Hepatocyte (in vitro differentiated cells): ENCODE data around the gene CTDSP2. TPM values are rescaled to one million over a fixed set of nuclear protein-coding genes. Genes with fewer than 3 reads are reported as not detected.

Source experiments
- DNase-seq: peaks from one replicate; pipeline ENCODE4 v3.0.0-alpha.2; 2016; ENCODE audit warnings: low spot score
- H2AFZ ChIP-seq: fragments of 200-600 bp; sonication (generic); 2 replicates; pipeline ENCODE4 v1.6.0; 2016; ENCODE audit warnings: antibody characterized with exemption, mild to moderate bottlenecking
- H3K27ac ChIP-seq: fragments of 200-600 bp; sonication (generic); 2 replicates; pipeline ENCODE4 v1.5.1; 2016; ENCODE audit warnings: mild to moderate bottlenecking
- H3K27me3 ChIP-seq: fragments of 200-600 bp; sonication (generic); 2 replicates; pipeline ENCODE4 v1.6.1; 2016
- H3K36me3 ChIP-seq: fragments of 200-600 bp; sonication (generic); replicated peaks from 2 replicates; pipeline ENCODE4 v1.5.1; 2016; ENCODE audit warnings: low read depth; ENCODE audit not compliant: insufficient read depth
- H3K4me1 ChIP-seq: fragments of 200-600 bp; sonication (generic); 2 replicates; pipeline ENCODE4 v1.5.1; 2016; ENCODE audit warnings: mild to moderate bottlenecking, moderate library complexity; ENCODE audit not compliant: insufficient read depth
- H3K4me2 ChIP-seq: fragments of 200-600 bp; sonication (generic); 2 replicates; pipeline ENCODE4 v1.6.0; 2016
- H3K4me3 ChIP-seq: fragments of 200-600 bp; sonication (generic); 2 replicates; pipeline ENCODE4 v1.5.1; 2016; ENCODE audit warnings: mild to moderate bottlenecking
- H3K79me2 ChIP-seq: fragments of 200-600 bp; sonication (generic); 2 replicates; pipeline ENCODE4 v1.6.0; 2017; ENCODE audit warnings: mild to moderate bottlenecking
- H3K9me2 ChIP-seq: fragments of 200-600 bp; sonication (generic); replicated peaks from 2 replicates; pipeline ENCODE4 v1.6.0; 2017; ENCODE audit warnings: mild to moderate bottlenecking; ENCODE audit not compliant: insufficient read depth
- H3K9me3 ChIP-seq: fragments of 200-600 bp; sonication (generic); 2 replicates; pipeline ENCODE4 v1.5.1; 2016; ENCODE audit warnings: low read depth, mild to moderate bottlenecking
- H4K20me1 ChIP-seq: fragments of 200-600 bp; sonication (generic); 2 replicates; pipeline ENCODE4 v1.6.0; 2016; ENCODE audit warnings: mild to moderate bottlenecking; ENCODE audit not compliant: insufficient read depth, poor library complexity, severe bottlenecking
- EZH2 ChIP-seq: fragments of 200-600 bp; sonication (generic); IDR thresholded peaks from 2 replicates; pipeline ENCODE4 v1.6.1; 2016; ENCODE audit warnings: antibody characterized with exemption, mild to moderate bottlenecking, borderline replicate concordance
- EZH2phosphoT487 ChIP-seq: fragments of 200-600 bp; sonication (generic); IDR thresholded peaks from one replicate; pipeline ENCODE4 v1.6.1; 2018; ENCODE audit warnings: antibody characterized with exemption, mild to moderate bottlenecking, low read depth, moderate library complexity; ENCODE audit not compliant: unreplicated experiment, severe bottlenecking
- WGBS: methylation state at CpG from one replicate; pipeline ENCODE4 v1.1.6; 2016; ENCODE audit warnings: low lambda C conversion rate; ENCODE audit errors: missing lambda C conversion rate; 5-methylcytosine and 5-hydroxymethylcytosine counted together
- polyA plus RNA-seq: library from polyadenylated mRNA; unstranded; fragments of >200 nt; fragmentation: Nextera tagmentation; extraction: Ambion mirVana; gene quantifications from 2 replicates; pipeline ENCODE4 v1.2.1, GENCODE V29; 2016
- total RNA-seq: library from RNA; depleted of rRNA; stranded (reverse); fragments of >200 nt; gene quantifications from 2 replicates; pipeline ENCODE4 v1.2.3, GENCODE V29; 2014
- TF ChIP-seq, protein P1 (sequence below): fragments of 200-600 bp; sonication (generic); IDR thresholded peaks from 2 replicates; pipeline ENCODE4 v1.5.1; 2016; ENCODE audit warnings: antibody characterized with exemption, mild to moderate bottlenecking; ENCODE audit not compliant: poor library complexity

The CTDSP2 gene
- total and polyA plus RNA-seq, 2 experiments from 2014 or later = 75.9 to 96.8 TPM

DNA sequence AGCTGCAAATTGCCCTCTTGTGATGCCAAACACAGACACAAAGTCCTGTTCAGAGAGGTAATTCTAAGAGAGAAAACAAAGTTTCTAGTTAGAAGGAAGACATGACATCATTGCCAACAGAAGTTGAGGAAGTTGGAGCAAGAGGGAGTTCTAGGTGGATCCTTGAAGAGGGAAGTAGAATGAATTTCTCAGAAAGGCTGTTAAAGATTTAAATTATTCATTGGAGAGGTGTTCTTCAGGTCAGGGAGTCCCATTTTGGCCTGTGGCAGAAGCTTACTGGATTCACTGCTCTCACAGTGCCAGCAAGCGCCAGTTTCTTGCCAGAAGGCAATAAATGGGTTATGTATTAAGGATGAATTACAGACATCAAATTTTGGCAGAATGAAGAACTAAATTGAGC lies 48.6 kb downstream of the CTDSP2 start:
- Histone ChIP-seq H3K27ac (no peak overlapping the region), H3K36me3 (no peaks in the 10 kb centered on the region), H2AFZ (no peak overlapping the region), H3K9me3 (no peaks in the 10 kb centered on the region), H3K27me3 (no peaks in the 10 kb centered on the region), H3K4me3 (no peak overlapping the region), H4K20me1 (no peaks in the 10 kb centered on the region), H3K79me2 (no peaks in the 10 kb centered on the region), H3K4me1 (no peaks in the 10 kb centered on the region), H3K9me2 (no peaks in the 10 kb centered on the region), H3K4me2 (no peak overlapping the region)
- DNase-seq = no peak
- 93% methylated on average over 1 of the region's 1 CpG for WGBS
- TF ChIP-seq, protein P1, sequence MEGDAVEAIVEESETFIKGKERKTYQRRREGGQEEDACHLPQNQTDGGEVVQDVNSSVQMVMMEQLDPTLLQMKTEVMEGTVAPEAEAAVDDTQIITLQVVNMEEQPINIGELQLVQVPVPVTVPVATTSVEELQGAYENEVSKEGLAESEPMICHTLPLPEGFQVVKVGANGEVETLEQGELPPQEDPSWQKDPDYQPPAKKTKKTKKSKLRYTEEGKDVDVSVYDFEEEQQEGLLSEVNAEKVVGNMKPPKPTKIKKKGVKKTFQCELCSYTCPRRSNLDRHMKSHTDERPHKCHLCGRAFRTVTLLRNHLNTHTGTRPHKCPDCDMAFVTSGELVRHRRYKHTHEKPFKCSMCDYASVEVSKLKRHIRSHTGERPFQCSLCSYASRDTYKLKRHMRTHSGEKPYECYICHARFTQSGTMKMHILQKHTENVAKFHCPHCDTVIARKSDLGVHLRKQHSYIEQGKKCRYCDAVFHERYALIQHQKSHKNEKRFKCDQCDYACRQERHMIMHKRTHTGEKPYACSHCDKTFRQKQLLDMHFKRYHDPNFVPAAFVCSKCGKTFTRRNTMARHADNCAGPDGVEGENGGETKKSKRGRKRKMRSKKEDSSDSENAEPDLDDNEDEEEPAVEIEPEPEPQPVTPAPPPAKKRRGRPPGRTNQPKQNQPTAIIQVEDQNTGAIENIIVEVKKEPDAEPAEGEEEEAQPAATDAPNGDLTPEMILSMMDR = no peak
- TF ChIP-seq EZH2phosphoT487 = no peak
- TF ChIP-seq EZH2 = no peak

DNA sequence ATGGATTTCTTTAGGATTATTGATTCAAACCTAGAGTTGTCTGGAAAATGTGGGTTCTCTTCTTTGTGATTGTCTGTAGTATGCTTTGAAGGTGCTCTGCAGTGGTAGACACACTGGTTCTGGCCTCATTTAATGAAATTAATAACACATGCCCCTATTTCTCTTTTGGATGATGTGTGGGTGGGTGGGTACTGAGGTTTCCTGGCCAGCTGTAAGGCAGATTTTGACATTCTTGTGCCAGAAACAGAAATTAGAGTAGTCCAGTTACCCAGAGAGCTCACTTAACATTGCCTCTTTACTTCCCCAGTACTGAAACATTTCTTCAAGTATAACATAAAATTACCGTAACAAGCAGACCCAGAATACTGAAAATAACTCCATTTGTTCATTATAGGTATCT lies 49.5 kb downstream of the CTDSP2 start:
- H3K36me3 ChIP-seq = no peaks in the 10 kb centered on the region
- no peak overlapping the region for H3K4me3 ChIP-seq
- no peaks in the 10 kb centered on the region for H3K27me3 ChIP-seq
- no peaks in the 10 kb centered on the region for H3K79me2 ChIP-seq
- no peak overlapping the region for H3K27ac ChIP-seq
- no peaks in the 10 kb centered on the region for H3K4me1 ChIP-seq
- no peaks in the 10 kb centered on the region for H3K9me2 ChIP-seq
- no peak for TF ChIP-seq EZH2
- TF ChIP-seq EZH2phosphoT487 = no peak
- TF ChIP-seq, protein P1 = no peak
- DNase-seq = no peak
- no peaks in the 10 kb centered on the region for H3K9me3 ChIP-seq
- H2AFZ ChIP-seq = no peak overlapping the region
- H3K4me2 ChIP-seq = no peak overlapping the region
- H4K20me1 ChIP-seq = no peaks in the 10 kb centered on the region
- WGBS = 97% methylated on average over 1 of the region's 1 CpG

DNA sequence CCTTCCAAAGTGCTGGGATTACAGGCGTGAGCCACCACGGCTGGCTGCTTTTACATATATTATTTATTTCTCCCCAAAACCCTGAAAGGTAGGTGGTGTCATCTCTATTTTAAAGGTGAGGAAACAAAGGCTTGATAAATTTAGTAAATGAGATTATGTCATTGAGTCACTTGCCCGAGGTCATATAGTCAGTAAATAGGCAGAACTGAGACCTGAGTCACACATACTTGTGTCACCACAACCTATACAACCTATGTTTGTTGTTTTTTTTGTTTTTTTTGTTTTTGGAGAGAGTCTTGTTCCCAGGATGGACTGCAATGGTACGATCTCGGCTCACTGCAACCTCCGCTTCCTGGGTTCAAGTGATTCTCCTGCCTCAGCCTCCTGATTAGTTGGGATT lies 51.2 kb downstream of the CTDSP2 start:
- no peaks in the 10 kb centered on the region for H3K79me2 ChIP-seq
- no peaks in the 10 kb centered on the region for H3K9me3 ChIP-seq
- WGBS = 94% methylated on average over 6 of the region's 6 CpGs
- H3K4me1 ChIP-seq = no peaks in the 10 kb centered on the region
- no peak overlapping the region for H3K4me3 ChIP-seq
- H2AFZ ChIP-seq = no peak overlapping the region
- no peak for TF ChIP-seq EZH2phosphoT487
- TF ChIP-seq, protein P1 = no peak
- no peak overlapping the region for H3K4me2 ChIP-seq
- no peaks in the 10 kb centered on the region for H4K20me1 ChIP-seq
- H3K9me2 ChIP-seq = no peaks in the 10 kb centered on the region
- no peak overlapping the region for H3K27ac ChIP-seq
- no peaks in the 10 kb centered on the region for H3K27me3 ChIP-seq
- no peak for DNase-seq
- no peaks in the 10 kb centered on the region for H3K36me3 ChIP-seq

DNA sequence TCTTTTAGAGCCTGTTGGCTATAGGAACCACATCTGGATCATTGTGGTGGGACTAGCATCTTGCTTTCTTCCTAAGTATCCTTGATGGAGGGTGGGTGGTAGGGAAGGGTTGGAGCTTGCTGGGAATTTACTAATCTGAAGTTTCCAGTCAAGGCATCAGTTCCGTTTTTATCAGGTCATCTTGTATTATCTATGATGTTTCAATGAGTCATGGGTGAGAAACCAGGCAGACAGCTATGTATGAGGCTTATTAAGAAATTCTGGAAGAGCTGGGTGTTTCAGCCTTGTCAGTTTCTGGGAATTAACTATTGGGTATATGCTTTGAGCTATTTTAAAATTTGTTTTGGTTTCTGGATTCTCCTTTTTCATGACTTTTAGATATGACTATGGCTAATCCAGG lies 52.6 kb downstream of the CTDSP2 start:
- no peaks in the 10 kb centered on the region for H3K4me1 ChIP-seq
- no peaks in the 10 kb centered on the region for H4K20me1 ChIP-seq
- H3K9me3 ChIP-seq = no peaks in the 10 kb centered on the region
- H3K36me3 ChIP-seq = no peaks in the 10 kb centered on the region
- WGBS = 50% methylated on average over 1 of the region's 1 CpG
- H3K27me3 ChIP-seq = no peaks in the 10 kb centered on the region
- no peak overlapping the region for H2AFZ ChIP-seq
- H3K4me2 ChIP-seq = no peak overlapping the region
- no peak for TF ChIP-seq EZH2phosphoT487
- TF ChIP-seq, protein P1 = no peak
- TF ChIP-seq EZH2 = no peak
- H3K4me3 ChIP-seq = no peak overlapping the region
- H3K79me2 ChIP-seq = no peaks in the 10 kb centered on the region
- H3K9me2 ChIP-seq = no peaks in the 10 kb centered on the region
- DNase-seq = no peak
- peak overlapping the region; percentile 32 for H3K27ac ChIP-seq
